Measurements from ENCODE around the gene PVALB.
A peak's percentile ranks its signal among the peaks of the same experiment; 100 is the strongest.

PVALB gene

DNA sequence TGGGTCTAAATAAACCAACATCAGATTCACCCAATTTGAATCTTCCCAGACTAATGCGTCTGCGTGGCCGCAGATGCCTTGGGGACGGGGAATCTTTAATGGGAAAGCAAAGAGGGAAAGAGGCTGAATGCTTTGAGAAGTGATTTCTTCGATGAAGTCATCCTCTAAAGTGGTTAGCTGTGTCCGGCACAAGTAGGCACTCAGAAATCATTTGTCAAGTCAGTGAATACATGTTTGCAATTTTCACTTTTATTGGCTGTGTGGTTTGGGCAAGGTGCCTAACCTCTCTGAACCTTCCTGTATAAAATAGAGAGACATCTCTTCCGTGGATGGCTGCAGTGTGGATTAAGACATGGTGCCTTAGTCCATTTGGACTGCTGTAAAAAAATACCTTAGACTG is 21.2 kb downstream of the PVALB start:
- Histone ChIP-seq H2AFZ (ENCODE audit: low read depth, low read length) (no peak overlapping the region), H3K4me3 (ENCODE audit: low read length) (no peak overlapping the region), H3K36me3 (ENCODE audit: insufficient read depth, low read length) (no peaks in the 10 kb centered on the region), H3K4me1 (ENCODE audit: insufficient read depth, low read length) (peaks cover 36% of the 10 kb centered on the region), H3K27me3 (ENCODE audit: insufficient read depth, low read length) (peaks cover 5% of the 10 kb centered on the region), H3K9me3 (ENCODE audit: low read length) (no peaks in the 10 kb centered on the region)

DNA sequence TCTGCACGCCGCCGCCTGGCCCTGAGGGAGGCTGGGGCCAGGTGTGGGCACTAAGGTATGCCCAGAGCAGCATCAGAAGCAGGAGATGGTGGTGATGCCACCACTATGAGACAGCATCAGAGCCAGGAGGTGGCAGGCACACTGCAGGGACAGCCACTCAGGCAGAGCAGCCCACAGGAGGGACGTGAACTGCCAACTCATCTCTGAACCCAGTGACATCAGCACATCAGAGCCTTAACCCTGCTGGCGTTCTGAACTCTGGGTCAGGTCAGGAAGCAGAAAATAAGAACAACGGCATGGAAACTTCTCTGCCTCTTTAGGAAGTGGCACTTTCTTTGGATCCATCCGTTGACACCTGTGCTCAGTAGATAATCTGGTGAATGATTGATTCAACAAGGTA is 26.2 kb downstream of the PVALB start:
- no peak overlapping the region for H2AFZ ChIP-seq (ENCODE audit: low read depth, low read length)
- no peaks in the 10 kb centered on the region for H3K36me3 ChIP-seq (ENCODE audit: insufficient read depth, low read length)
- peaks cover 7% of the 10 kb centered on the region for H3K4me1 ChIP-seq (ENCODE audit: insufficient read depth, low read length)
- peaks cover 3% of the 10 kb centered on the region for H3K27me3 ChIP-seq (ENCODE audit: insufficient read depth, low read length)
- no peaks in the 10 kb centered on the region for H3K9me3 ChIP-seq (ENCODE audit: low read length)
- H3K4me3 ChIP-seq (ENCODE audit: low read length): no peak overlapping the region

DNA sequence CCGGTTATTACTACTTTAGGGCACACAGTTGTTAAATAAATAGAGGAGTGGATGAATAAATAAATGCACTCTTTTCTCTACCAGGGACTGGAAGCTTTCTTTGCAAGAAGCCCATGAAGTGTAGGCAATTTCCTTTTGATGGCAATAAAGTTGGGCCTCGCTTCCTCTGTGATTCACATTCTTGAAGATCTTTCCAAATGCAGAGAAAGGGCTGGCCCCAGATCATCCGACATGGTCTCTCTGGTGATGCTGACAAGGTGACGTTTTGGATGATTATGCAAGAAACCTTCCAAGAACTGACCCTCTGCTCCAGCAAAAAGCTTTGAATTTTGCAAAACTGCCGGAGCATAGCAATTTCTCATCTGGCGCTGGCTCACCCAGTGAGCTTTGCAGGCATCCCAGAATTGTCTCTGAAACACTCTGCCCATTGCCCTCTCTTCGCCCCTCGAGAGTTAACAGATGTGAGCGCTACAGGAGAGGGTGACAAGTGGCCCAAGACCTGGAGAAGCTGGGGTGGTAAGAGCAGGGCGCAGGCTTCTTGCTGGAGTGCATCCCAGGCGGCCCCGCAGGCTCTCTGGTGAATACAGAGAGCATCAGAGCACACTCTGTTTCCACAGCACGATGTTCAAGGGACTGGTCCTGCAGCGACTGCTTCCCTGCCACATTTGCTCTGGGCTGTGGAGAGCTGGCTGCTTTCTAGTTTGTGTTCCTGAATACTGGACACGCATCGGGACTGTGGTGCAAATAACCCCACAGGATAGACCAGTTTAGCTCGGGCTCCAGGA is 29.4 kb downstream of the PVALB start:
- Histone ChIP-seq H3K4me1 (ENCODE audit: insufficient read depth, low read length) (no peaks in the 10 kb centered on the region), H2AFZ (ENCODE audit: low read depth, low read length) (no peak overlapping the region), H3K4me3 (ENCODE audit: low read length) (no peak overlapping the region), H3K36me3 (ENCODE audit: insufficient read depth, low read length) (no peaks in the 10 kb centered on the region), H3K27me3 (ENCODE audit: insufficient read depth, low read length) (peaks cover 3% of the 10 kb centered on the region), H3K9me3 (ENCODE audit: low read length) (no peaks in the 10 kb centered on the region)

DNA sequence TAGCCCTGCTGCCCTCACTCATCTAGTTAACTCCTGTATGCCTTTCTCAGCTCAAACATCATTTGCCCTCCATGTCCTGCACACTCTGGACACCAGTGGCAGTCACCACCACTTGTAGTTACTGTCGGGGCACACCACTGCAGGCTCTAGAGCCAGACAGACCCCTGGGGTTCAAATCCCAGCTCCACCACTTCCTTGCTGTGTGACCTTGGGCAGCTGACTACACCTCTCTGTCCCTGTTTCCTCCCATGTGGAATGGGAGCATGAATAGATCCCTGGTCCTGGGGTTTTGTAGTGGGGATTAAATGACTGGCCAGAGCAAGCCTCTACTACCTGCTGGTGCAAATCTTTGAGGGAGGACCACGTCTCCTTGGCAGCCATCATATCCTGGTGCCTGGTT is 33.1 kb downstream of the PVALB start:
- H3K4me3 ChIP-seq (ENCODE audit: low read length): no peak overlapping the region
- peaks cover 4% of the 10 kb centered on the region for H3K4me1 ChIP-seq (ENCODE audit: insufficient read depth, low read length)
- no peaks in the 10 kb centered on the region for H3K36me3 ChIP-seq (ENCODE audit: insufficient read depth, low read length)
- peaks cover 3% of the 10 kb centered on the region for H3K27me3 ChIP-seq (ENCODE audit: insufficient read depth, low read length)
- H2AFZ ChIP-seq (ENCODE audit: low read depth, low read length): no peak overlapping the region
- H3K9me3 ChIP-seq (ENCODE audit: low read length): peaks cover 2% of the 10 kb centered on the region

DNA sequence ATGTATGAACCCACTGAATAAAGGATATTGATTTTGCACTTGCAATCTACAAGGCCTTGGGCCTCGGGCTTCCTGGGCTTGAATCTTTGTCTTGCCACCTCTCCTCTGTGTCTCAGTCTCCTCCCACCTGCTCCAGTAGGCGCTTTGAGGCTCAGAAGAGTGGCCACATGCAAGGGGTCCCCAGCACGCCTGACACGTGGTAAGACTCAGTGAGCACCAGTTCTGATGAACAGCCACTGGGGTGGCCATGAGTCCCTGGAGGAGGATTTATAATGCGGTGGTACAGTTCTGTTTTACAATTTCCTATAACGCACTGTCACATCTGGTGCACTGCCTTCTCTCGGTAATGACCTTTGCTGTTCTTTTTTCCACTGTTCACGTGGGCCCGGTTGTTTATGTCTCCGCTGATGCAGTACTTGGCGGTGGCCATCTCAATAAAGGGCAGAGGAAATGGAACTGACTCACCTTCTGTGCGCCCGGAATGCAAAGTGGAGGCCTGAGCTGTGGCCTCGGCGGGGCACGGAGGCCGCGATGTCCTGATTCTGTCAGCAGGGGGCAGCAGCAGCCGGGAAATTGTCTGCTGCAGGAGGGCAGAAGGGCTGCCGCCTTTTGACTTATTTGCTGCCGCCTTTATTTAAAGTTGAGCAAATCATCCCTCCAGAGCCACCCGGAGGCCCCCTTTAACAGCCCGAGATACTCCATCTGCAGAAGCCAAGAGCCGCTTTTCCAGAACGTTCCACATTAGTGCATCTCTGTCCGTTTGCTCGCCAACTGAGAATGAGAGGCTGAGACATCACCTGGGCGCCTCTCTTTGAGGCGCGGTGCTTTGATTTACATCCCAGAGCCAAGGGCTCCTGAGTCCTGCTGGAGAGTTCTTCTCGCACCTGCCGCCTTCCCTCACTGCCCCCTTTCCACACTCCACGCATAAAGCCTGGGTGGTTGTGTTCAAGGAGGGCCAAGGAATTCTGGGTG is 34.9 kb downstream of the PVALB start:
- H3K36me3 ChIP-seq (ENCODE audit: insufficient read depth, low read length): no peaks in the 10 kb centered on the region
- peaks cover 4% of the 10 kb centered on the region for H3K4me1 ChIP-seq (ENCODE audit: insufficient read depth, low read length)
- no peak overlapping the region for H3K4me3 ChIP-seq (ENCODE audit: low read length)
- H3K27me3 ChIP-seq (ENCODE audit: insufficient read depth, low read length): no peaks in the 10 kb centered on the region
- peak overlapping the region; percentile 15 for H2AFZ ChIP-seq (ENCODE audit: low read depth, low read length)
- H3K9me3 ChIP-seq (ENCODE audit: low read length): peaks cover 8% of the 10 kb centered on the region

DNA sequence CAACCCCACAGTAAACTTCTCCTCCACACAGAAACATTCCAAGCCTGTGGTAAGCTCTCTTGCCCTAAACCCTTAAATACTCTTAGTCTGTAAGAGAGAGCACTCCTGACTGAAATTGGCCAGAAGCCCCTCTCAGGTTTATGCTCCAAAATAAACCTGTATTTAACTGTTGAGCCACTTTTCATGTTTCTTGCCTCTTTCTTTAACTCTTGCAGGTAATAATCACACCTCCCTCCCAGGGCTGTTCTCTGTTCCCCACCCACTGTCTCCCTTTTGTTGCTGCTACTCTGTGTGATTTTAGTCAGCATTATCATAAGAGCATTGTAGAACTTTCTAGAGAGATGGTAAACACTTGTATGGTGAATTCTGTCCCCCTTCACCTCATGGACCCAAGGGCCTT is 38.8 kb downstream of the PVALB start:
- Histone ChIP-seq H3K27me3 (ENCODE audit: insufficient read depth, low read length) (no peaks in the 10 kb centered on the region), H2AFZ (ENCODE audit: low read depth, low read length) (no peak overlapping the region), H3K4me3 (ENCODE audit: low read length) (no peak overlapping the region), H3K36me3 (ENCODE audit: insufficient read depth, low read length) (no peaks in the 10 kb centered on the region), H3K9me3 (ENCODE audit: low read length) (peaks cover 8% of the 10 kb centered on the region), H3K4me1 (ENCODE audit: insufficient read depth, low read length) (peaks cover 16% of the 10 kb centered on the region)

DNA sequence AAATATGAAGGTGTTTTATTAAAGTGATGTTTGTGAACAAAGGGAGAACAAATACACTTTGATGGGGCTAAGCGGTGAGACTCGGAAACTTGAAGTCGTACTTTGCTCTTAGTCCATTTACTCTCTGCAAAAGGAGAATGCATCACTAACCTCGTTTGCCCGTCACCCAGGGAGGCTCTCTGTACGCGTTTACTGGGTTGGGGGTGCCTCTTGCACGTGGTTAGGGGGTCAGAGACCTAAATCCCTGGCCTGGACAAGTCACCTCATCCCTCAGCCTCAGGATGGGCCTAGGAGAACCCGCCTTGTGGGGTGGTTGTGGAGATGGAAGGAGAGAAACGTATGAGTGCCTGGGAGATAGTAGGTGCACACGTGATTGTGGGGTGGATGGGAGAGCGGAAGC is 40.1 kb downstream of the PVALB start:
- Histone ChIP-seq H3K4me3 (ENCODE audit: low read length) (peak overlapping the region; percentile 34), H2AFZ (ENCODE audit: low read depth, low read length) (peak overlapping the region; percentile 75), H3K9me3 (ENCODE audit: low read length) (peaks cover 8% of the 10 kb centered on the region), H3K36me3 (ENCODE audit: insufficient read depth, low read length) (no peaks in the 10 kb centered on the region), H3K27me3 (ENCODE audit: insufficient read depth, low read length) (no peaks in the 10 kb centered on the region), H3K4me1 (ENCODE audit: insufficient read depth, low read length) (peaks cover 13% of the 10 kb centered on the region)

DNA sequence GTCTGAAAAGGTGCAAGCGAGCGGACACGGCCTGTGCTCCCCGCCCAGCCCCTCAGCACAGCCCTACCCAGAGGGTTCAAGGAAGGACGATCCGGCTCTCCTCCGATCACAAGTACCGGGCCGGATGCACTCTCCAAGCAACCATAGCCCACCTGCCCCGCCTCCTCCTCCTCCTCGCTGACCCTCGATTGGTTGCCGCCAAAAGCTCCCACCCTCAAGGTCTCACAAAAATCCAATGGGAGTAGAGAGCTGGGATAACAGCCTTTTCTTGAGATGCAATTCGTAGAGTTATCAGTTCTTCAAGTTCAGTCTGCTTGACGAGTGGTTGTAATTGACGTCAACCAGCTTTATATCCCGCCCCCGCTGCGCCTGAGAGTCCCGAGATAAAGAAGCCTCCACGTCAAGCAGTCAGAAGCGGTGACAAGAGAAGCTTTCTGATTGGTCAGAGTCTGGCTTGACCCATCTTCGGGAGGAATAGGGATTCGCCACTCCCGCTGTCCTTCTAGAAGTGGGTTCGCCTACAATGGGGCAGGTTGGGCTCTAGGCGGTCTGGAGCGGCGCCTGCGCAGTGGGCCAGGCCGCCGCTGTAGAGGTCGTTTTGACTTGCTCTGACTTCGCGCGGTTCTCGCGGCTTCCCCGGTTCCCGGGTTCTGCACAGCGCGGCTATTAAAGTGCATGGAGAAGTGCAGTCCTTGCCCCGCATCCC is 40.7 kb downstream of the PVALB start, which contains the start of gene IFT27:
TSS of gene IFT27 (minus strand) at position 156 of the 706 bp plus-strand sequence. CDS start 412 bp downstream, outside the sequence.
- peak within 1 kb of the TSS; percentile 75 for H2AFZ ChIP-seq (ENCODE audit: low read depth, low read length)
- peak within 1 kb of the TSS; percentile 84 for H3K4me3 ChIP-seq (ENCODE audit: low read length)
- H3K9me3 ChIP-seq (ENCODE audit: low read length): peaks cover 8% of the 10 kb centered on the region
- H3K36me3 ChIP-seq (ENCODE audit: insufficient read depth, low read length): no peaks in the 10 kb centered on the region
- peaks cover 12% of the 10 kb centered on the region for H3K4me1 ChIP-seq (ENCODE audit: insufficient read depth, low read length)
- H3K27me3 ChIP-seq (ENCODE audit: insufficient read depth, low read length): no peaks in the 10 kb centered on the region

DNA sequence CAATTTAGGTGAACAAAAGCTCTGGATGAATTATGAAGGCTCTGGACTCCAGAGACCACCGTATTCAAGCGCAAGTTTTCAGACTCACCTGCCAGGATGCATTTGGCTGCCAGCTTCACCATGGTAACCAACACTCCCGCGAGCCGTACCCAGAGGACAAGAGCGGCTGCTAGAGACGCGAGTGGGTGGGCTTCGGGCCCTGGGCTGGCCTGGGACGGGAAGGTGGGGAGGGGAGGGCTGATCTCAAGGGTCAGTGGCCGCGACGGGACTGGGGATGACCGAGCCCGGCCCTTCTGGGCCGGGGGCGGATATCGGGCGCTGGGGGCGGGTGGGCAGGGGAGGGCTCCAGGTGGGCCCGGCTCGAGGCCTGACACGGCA is 41.3 kb downstream of the PVALB start:
- Histone ChIP-seq H3K4me3 (ENCODE audit: low read length) (peak overlapping the region; percentile 84), H3K27me3 (ENCODE audit: insufficient read depth, low read length) (no peaks in the 10 kb centered on the region), H3K9me3 (ENCODE audit: low read length) (peaks cover 8% of the 10 kb centered on the region), H3K36me3 (ENCODE audit: insufficient read depth, low read length) (no peaks in the 10 kb centered on the region), H3K4me1 (ENCODE audit: insufficient read depth, low read length) (peaks cover 12% of the 10 kb centered on the region), H2AFZ (ENCODE audit: low read depth, low read length) (no peak overlapping the region)

DNA sequence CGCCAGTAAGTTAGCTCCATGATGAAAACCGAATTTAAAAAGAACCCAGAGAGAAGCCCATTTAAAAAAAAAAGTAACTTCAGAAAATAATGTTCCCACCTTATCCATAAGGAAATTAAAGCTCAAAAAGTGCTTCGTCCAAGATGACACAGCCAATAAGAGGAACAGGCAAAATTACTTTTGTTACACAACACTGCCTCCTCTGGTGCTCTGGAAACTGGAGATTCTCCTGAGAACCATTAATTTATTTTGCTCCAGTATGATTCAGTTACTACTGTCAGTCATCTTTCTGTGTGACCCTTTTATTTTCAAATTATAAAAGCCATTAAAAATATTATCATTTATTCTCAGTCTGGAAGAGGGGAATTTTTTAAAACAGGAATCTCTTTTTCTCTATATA is 42.9 kb downstream of the PVALB start:
- H3K4me3 ChIP-seq (ENCODE audit: low read length): no peak overlapping the region

DNA sequence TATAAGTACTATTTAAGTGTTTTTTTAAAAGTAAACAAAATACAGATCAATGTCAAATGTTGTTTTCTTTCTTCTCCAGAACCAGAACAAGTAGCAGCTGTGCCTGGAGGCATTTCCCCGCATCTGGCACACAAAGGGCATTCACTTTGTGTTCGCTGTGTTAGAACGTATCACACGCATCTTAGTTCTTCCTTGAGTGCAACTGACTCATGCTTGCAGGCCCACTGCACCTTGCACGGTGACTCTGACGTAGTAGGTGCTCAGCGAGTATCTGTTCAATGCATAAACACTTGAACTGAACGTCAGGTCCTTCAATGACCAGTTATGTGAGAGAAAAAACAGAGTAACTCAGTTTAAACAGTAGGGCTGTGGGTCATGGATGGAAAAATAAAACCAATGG is 44.4 kb downstream of the PVALB start:
- H3K4me3 ChIP-seq (ENCODE audit: low read length): no peak overlapping the region
- peaks cover 12% of the 10 kb centered on the region for H3K4me1 ChIP-seq (ENCODE audit: insufficient read depth, low read length)
- H3K36me3 ChIP-seq (ENCODE audit: insufficient read depth, low read length): peaks cover 2% of the 10 kb centered on the region
- no peak overlapping the region for H2AFZ ChIP-seq (ENCODE audit: low read depth, low read length)
- H3K27me3 ChIP-seq (ENCODE audit: insufficient read depth, low read length): no peaks in the 10 kb centered on the region
- H3K9me3 ChIP-seq (ENCODE audit: low read length): peaks cover 2% of the 10 kb centered on the region

More for the DNA sequence above, 42.9 kb downstream of the PVALB start:
- H2AFZ ChIP-seq (ENCODE audit: low read depth, low read length): no peak overlapping the region
- H3K4me1 ChIP-seq (ENCODE audit: insufficient read depth, low read length): peaks cover 12% of the 10 kb centered on the region
- peaks cover 5% of the 10 kb centered on the region for H3K9me3 ChIP-seq (ENCODE audit: low read length)
- H3K27me3 ChIP-seq (ENCODE audit: insufficient read depth, low read length): no peaks in the 10 kb centered on the region
- no peaks in the 10 kb centered on the region for H3K36me3 ChIP-seq (ENCODE audit: insufficient read depth, low read length)

DNA sequence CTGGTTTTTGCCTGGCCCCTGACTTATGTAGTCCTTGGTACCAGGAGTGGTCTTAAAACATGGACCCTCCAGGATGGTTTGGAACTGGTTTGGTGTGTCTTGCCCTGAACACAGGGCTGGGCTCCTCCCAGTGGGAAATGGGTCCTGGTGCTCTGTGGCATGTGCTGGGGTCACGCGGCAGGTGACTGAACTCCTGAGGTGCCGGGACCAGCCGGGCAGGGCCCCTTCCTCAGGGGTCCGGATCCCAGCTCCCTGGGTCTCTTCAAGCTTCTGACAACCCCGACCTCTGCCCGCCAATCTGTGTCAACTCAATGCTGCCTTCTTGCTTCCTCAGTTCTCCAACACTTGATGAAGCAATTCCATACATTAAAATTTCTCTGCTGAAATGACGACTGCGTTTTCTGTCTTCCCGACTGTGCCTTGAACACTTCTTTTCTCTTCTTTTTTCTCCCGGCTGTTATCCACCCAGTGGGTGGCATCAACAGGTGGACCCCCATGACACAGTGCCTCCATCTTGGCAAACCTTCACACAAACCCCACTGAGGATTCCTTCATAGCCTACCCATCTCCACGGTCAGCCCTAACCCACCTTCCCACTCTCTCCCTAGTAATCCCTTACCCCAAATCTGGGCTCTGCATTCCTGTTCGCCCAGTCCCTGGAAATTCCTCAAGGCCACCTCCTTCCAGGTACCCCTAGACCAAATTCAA is 45.3 kb downstream of the PVALB start:
- H3K4me1 ChIP-seq (ENCODE audit: insufficient read depth, low read length): peaks cover 8% of the 10 kb centered on the region
- no peaks in the 10 kb centered on the region for H3K9me3 ChIP-seq (ENCODE audit: low read length)
- no peak overlapping the region for H3K4me3 ChIP-seq (ENCODE audit: low read length)
- peaks cover 8% of the 10 kb centered on the region for H3K36me3 ChIP-seq (ENCODE audit: insufficient read depth, low read length)
- H2AFZ ChIP-seq (ENCODE audit: low read depth, low read length): no peak overlapping the region
- no peaks in the 10 kb centered on the region for H3K27me3 ChIP-seq (ENCODE audit: insufficient read depth, low read length)
